ENCODE results near the gene SLC11A1.

Gene SLC11A1

DNA sequence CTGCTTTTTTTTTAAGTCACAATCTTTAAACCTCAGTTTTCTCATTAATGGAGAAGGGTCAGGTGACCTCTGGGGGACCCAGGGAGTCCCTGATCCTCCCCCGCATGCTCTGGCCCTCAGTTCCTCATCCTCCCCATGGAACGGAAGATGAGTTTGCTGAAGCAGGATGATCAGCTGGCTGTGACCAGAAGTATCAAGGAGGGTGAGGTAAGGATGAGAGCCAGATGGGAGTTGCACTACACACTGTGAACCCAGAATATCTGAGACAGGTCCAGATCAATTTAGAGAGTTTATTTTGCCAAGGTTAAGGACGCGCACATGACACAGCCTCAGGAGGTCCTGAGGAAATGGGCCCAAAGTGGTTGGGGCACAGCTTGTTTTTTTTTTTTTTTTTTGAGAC is 21.6 kb upstream of the SLC11A1 start:
- ATAC-seq, result no peak
- TF ChIP-seq ZNF8 (CRISPR knock-in tag; IDR thresholded peaks at IDR 0.05) (no peak), PPARA (CRISPR knock-in tag; IDR thresholded peaks at IDR 0.05; ENCODE audit: borderline replicate concordance) (no peak), ISL1 (CRISPR knock-in tag; IDR thresholded peaks at IDR 0.05) (no peak), ZFP3 (CRISPR knock-in tag; IDR thresholded peaks at IDR 0.05) (no peak)

DNA sequence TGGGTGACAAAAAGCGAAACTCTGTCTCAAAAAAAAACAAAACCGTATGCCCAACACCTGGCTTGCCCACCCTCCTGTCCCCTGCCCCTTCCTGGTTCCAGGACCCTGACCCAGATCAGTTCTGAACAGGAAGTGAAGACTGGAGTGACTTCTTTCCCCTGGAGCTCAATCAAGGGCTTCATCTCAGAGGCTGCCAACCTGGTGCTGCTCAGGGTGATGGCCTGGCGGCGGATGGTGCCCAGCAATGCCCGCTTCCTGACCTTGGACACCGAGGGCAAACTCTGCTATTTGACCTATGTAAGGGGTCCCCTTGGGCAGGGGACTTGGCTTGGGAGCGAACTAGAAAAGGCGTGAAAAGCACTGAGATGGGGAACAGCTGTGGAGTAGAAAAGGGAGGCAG is 19.5 kb upstream of the SLC11A1 start:
- TF ChIP-seq ESRRG (CRISPR knock-in tag; IDR thresholded peaks at IDR 0.05), result no peak
- TF ChIP-seq ARNTL (CRISPR knock-in tag; IDR thresholded peaks at IDR 0.05; ENCODE audit: borderline replicate concordance, low read depth), result no peak
- TF ChIP-seq ZNF8 (CRISPR knock-in tag; IDR thresholded peaks at IDR 0.05), result no peak
- TF ChIP-seq ZFP30 (CRISPR knock-in tag; IDR thresholded peaks at IDR 0.05), result no peak
- TF ChIP-seq RARB (CRISPR knock-in tag; IDR thresholded peaks at IDR 0.05), result no peak
- no peak for TF ChIP-seq ISL1 (CRISPR knock-in tag; IDR thresholded peaks at IDR 0.05)
- no peak for TF ChIP-seq TOX (CRISPR knock-in tag; IDR thresholded peaks at IDR 0.05; ENCODE audit: borderline replicate concordance)
- no peak for TF ChIP-seq SNAI2 (CRISPR knock-in tag; IDR thresholded peaks at IDR 0.05)
- TF ChIP-seq, protein P1, sequence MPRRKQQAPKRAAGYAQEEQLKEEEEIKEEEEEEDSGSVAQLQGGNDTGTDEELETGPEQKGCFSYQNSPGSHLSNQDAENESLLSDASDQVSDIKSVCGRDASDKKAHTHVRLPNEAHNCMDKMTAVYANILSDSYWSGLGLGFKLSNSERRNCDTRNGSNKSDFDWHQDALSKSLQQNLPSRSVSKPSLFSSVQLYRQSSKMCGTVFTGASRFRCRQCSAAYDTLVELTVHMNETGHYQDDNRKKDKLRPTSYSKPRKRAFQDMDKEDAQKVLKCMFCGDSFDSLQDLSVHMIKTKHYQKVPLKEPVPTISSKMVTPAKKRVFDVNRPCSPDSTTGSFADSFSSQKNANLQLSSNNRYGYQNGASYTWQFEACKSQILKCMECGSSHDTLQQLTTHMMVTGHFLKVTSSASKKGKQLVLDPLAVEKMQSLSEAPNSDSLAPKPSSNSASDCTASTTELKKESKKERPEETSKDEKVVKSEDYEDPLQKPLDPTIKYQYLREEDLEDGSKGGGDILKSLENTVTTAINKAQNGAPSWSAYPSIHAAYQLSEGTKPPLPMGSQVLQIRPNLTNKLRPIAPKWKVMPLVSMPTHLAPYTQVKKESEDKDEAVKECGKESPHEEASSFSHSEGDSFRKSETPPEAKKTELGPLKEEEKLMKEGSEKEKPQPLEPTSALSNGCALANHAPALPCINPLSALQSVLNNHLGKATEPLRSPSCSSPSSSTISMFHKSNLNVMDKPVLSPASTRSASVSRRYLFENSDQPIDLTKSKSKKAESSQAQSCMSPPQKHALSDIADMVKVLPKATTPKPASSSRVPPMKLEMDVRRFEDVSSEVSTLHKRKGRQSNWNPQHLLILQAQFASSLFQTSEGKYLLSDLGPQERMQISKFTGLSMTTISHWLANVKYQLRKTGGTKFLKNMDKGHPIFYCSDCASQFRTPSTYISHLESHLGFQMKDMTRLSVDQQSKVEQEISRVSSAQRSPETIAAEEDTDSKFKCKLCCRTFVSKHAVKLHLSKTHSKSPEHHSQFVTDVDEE (CRISPR knock-in tag; IDR thresholded peaks at IDR 0.05), result no peak
- TF ChIP-seq OSR1 (CRISPR knock-in tag; IDR thresholded peaks at IDR 0.05), result no peak
- TF ChIP-seq ZNF565 (CRISPR knock-in tag; conservative IDR thresholded peaks at IDR 0.05; ENCODE audit: low read depth), result no peak
- TF ChIP-seq ZNF70 (CRISPR knock-in tag; IDR thresholded peaks at IDR 0.05), result no peak
- no peak for ATAC-seq

DNA sequence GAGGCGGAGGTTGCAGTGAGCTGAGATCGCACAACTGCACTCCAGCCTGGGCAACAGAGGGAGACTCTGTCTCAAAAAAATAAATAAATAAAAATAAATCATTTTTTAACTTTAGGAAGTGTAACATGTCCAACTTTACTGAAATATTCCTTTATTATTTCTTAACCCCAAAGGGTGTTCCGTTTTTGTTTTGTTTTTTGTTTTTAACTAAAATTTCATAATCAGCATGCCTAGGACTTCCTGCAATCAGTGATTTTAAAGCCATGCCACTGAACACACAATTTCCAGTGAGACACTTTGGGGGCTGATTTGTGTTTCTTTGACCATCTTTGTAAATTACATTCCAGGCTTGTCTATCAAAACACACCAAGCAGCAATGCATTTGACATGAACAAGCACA is 18.3 kb upstream of the SLC11A1 start:
- TF ChIP-seq ZNF8 (CRISPR knock-in tag; IDR thresholded peaks at IDR 0.05) (no peak), ESRRG (CRISPR knock-in tag; IDR thresholded peaks at IDR 0.05) (no peak), ZNF70 (CRISPR knock-in tag; IDR thresholded peaks at IDR 0.05) (no peak)
- TF ChIP-seq, protein P2, sequence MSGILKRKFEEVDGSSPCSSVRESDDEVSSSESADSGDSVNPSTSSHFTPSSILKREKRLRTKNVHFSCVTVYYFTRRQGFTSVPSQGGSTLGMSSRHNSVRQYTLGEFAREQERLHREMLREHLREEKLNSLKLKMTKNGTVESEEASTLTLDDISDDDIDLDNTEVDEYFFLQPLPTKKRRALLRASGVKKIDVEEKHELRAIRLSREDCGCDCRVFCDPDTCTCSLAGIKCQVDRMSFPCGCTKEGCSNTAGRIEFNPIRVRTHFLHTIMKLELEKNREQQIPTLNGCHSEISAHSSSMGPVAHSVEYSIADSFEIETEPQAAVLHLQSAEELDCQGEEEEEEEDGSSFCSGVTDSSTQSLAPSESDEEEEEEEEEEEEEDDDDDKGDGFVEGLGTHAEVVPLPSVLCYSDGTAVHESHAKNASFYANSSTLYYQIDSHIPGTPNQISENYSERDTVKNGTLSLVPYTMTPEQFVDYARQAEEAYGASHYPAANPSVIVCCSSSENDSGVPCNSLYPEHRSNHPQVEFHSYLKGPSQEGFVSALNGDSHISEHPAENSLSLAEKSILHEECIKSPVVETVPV (CRISPR knock-in tag; IDR thresholded peaks at IDR 0.05), result no peak
- no peak for ATAC-seq

DNA sequence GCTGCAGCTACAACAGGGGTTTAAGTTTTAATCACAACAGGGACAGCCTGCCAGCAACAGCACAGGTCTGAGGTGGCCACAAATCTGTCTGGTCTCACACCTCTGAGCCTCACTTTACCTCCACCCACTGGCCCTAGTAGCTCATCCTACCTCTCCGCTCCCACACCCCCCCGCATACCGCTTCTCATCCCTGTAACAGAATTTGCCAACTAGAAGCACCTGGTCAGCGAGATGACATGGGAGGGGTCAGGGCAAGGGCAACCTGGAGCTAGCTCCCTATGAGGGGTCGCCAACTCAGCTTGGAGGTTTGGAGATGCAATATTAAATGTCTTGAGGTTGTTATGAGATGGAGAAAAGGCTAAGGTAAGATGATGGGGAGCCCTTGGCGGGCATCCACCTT is 17.9 kb upstream of the SLC11A1 start:
- TF ChIP-seq ESRRG (CRISPR knock-in tag; IDR thresholded peaks at IDR 0.05), result no peak
- TF ChIP-seq, protein P3, sequence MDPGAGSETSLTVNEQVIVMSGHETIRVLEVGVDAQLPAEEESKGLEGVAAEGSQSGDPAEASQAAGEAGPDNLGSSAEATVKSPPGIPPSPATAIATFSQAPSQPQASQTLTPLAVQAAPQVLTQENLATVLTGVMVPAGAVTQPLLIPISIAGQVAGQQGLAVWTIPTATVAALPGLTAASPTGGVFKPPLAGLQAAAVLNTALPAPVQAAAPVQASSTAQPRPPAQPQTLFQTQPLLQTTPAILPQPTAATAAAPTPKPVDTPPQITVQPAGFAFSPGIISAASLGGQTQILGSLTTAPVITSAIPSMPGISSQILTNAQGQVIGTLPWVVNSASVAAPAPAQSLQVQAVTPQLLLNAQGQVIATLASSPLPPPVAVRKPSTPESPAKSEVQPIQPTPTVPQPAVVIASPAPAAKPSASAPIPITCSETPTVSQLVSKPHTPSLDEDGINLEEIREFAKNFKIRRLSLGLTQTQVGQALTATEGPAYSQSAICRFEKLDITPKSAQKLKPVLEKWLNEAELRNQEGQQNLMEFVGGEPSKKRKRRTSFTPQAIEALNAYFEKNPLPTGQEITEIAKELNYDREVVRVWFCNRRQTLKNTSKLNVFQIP (CRISPR knock-in tag; IDR thresholded peaks at IDR 0.05; ENCODE audit: borderline replicate concordance, low read depth), result no peak
- TF ChIP-seq RARB (CRISPR knock-in tag; IDR thresholded peaks at IDR 0.05), result no peak
- no peak for TF ChIP-seq TCF4 (CRISPR knock-in tag; IDR thresholded peaks at IDR 0.05; ENCODE audit: borderline replicate concordance)
- TF ChIP-seq, protein P1 (CRISPR knock-in tag; IDR thresholded peaks at IDR 0.05), result no peak
- TF ChIP-seq, protein P4, sequence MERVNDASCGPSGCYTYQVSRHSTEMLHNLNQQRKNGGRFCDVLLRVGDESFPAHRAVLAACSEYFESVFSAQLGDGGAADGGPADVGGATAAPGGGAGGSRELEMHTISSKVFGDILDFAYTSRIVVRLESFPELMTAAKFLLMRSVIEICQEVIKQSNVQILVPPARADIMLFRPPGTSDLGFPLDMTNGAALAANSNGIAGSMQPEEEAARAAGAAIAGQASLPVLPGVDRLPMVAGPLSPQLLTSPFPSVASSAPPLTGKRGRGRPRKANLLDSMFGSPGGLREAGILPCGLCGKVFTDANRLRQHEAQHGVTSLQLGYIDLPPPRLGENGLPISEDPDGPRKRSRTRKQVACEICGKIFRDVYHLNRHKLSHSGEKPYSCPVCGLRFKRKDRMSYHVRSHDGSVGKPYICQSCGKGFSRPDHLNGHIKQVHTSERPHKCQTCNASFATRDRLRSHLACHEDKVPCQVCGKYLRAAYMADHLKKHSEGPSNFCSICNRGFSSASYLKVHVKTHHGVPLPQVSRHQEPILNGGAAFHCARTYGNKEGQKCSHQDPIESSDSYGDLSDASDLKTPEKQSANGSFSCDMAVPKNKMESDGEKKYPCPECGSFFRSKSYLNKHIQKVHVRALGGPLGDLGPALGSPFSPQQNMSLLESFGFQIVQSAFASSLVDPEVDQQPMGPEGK (CRISPR knock-in tag; IDR thresholded peaks at IDR 0.05; ENCODE audit: borderline replicate concordance), result no peak
- TF ChIP-seq, protein P2 (CRISPR knock-in tag; IDR thresholded peaks at IDR 0.05), result no peak
- no peak for TF ChIP-seq ZNF565 (CRISPR knock-in tag; conservative IDR thresholded peaks at IDR 0.05; ENCODE audit: low read depth)
- no peak for TF ChIP-seq ZC3H10 (CRISPR knock-in tag; IDR thresholded peaks at IDR 0.05)
- ATAC-seq, result no peak
